ENCODE measurements around the gene OR51B6. TPM values are rescaled to one million over a fixed set of nuclear protein-coding genes. Genes with fewer than 3 reads are reported as not detected.

The OR51B6 gene
- total and polyA plus RNA-seq, 2 donors (not counting 3 experiments of a cell fraction or from before 2014, with no cell fraction given) = not detected

- no peaks in the 10 kb centered on the region for H3K36me3 ChIP-seq (ENCODE audit: control insufficient read depth in 2 of 2, extremely low read depth in 1 of 2, insufficient read depth in 2 of 2, low read length in 2 of 2)
- H3K9ac ChIP-seq (replicated peaks; ENCODE audit: extremely low read depth, insufficient read depth, low read length) = no peak overlapping the region
- no peak for TF ChIP-seq POLR2AphosphoS5 (IDR thresholded peaks at IDR 0.05; ENCODE audit: insufficient read depth, low read depth, low read length)
- H3K4me2 ChIP-seq (ENCODE audit: insufficient read depth, low read length) = no peak overlapping the region
- intact Hi-C loops (cut with micrococcal nuclease) = loop anchor here (5.0 kb wide), 2 partner anchors 92 to 1197 kb away; no protein-coding TSS in a partner anchor
- H3K9me3 ChIP-seq (replicated peaks; ENCODE audit: control insufficient read depth, insufficient read depth, low read length) = no peaks in the 10 kb centered on the region
- H2AFZ ChIP-seq (ENCODE audit: low read depth, low read length) = no peak overlapping the region
- no peak overlapping the region for H3K4me3 ChIP-seq (replicated peaks in 1 of 3; ENCODE audit: insufficient read depth in 1 of 3, low read depth in 1 of 3, low read length in 3 of 3)
- no peak overlapping the region for H3K27ac ChIP-seq (ENCODE audit: insufficient read depth, low read depth, low read length)
- H3K4me1 ChIP-seq (ENCODE audit: control insufficient read depth, extremely low read depth, insufficient read depth, low read length) = no peaks in the 10 kb centered on the region
- ChIA-PET POLR2A (no interaction called here), CTCF (no interaction called here)
- dilution Hi-C loops (cut with MboI; ENCODE audit: extremely low pct_ligation_motif_present, low sequenced_read_pairs) = no loop called here
- DNase-seq (ENCODE audit: low read depth, low spot score) (no peak), FAIRE-seq (no peak)
- no peaks in the 10 kb centered on the region for H3K79me2 ChIP-seq (ENCODE audit: control insufficient read depth, insufficient read depth, low read length)
- no peaks in the 10 kb centered on the region for H3K9me1 ChIP-seq (replicated peaks; ENCODE audit: control insufficient read depth, extremely low read depth, insufficient read depth, low read length)
- peaks cover 0 to 2% of the 10 kb centered on the region in 2 experiments for H3K27me3 ChIP-seq (ENCODE audit: control insufficient read depth in 2 of 2, insufficient read depth in 2 of 2, low read length in 2 of 2)
- H4K20me1 ChIP-seq (replicated peaks; ENCODE audit: control insufficient read depth, extremely low read depth, insufficient read depth, low read length) = no peaks in the 10 kb centered on the region
- BruUV-seq (replicated peaks) = no TSS peak
Measured at GRCh38 chr11:5384335-5384734, 33.0 kb downstream of the OR51B6 start.

DNA sequence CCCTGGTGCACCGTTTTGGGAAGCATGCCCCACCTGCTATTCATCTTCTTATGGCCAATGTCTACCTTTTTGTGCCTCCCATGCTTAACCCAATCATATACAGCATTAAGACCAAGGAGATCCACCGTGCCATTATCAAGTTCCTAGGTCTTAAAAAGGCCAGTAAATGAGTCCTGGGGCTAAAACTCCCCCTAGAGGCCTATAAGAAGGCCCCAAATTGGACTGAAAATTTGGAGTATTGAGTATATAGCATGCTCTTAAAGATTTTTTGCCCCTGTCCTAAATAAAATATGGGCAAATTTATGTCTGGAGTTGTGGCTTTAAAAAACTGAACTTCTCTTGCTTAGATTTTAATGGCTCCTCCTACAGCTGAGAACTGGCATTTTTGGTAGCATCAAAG, 38.9 kb downstream of the OR51B6 start:
- H3K9me3 ChIP-seq (replicated peaks; ENCODE audit: control insufficient read depth, insufficient read depth, low read length) = no peaks in the 10 kb centered on the region
- peaks cover 0 to under 1% of the 10 kb centered on the region in 2 experiments for H3K27me3 ChIP-seq (ENCODE audit: control insufficient read depth in 2 of 2, insufficient read depth in 2 of 2, low read length in 2 of 2)
- DNase-seq (ENCODE audit: low read depth, low spot score) (no peak), FAIRE-seq (no peak)
- ChIA-PET CTCF (no interaction called here), POLR2A (no interaction called here)
- no peaks in the 10 kb centered on the region for H3K4me1 ChIP-seq (ENCODE audit: control insufficient read depth, extremely low read depth, insufficient read depth, low read length)
- TF ChIP-seq MAX (IDR thresholded peaks at IDR 0.05; ENCODE audit: insufficient read depth, insufficient read length) (no peak), CTCF (IDR thresholded peaks at IDR 0.05; ENCODE audit: extremely low read depth in 1 of 2, insufficient read depth in 1 of 2, low read depth in 1 of 2, low read length in 2 of 2) (no peak), POLR2AphosphoS5 (IDR thresholded peaks at IDR 0.05; ENCODE audit: insufficient read depth, low read depth, low read length) (no peak), GATA2 (IDR thresholded peaks at IDR 0.05; ENCODE audit: insufficient read depth, insufficient read length, low read depth, low read length) (no peak), MYC (IDR thresholded peaks at IDR 0.05; ENCODE audit: low read depth, low read length) (no peak), POLR2A (IDR thresholded peaks at IDR 0.05; ENCODE audit: low read depth, low read length) (no peak), EZH2 (IDR thresholded peaks at IDR 0.05; ENCODE audit: borderline replicate concordance, low read depth, low read length, severe bottlenecking) (no peak), JUN (IDR thresholded peaks at IDR 0.05; ENCODE audit: borderline replicate concordance, insufficient read depth, insufficient read length, low read depth) (no peak), FOS (IDR thresholded peaks at IDR 0.05; ENCODE audit: borderline replicate concordance, insufficient read depth, low read length) (no peak)
- no peak overlapping the region for H3K9ac ChIP-seq (replicated peaks; ENCODE audit: extremely low read depth, insufficient read depth, low read length)
- H4K20me1 ChIP-seq (replicated peaks; ENCODE audit: control insufficient read depth, extremely low read depth, insufficient read depth, low read length) = no peaks in the 10 kb centered on the region
- H3K9me1 ChIP-seq (replicated peaks; ENCODE audit: control insufficient read depth, extremely low read depth, insufficient read depth, low read length) = no peaks in the 10 kb centered on the region
- BruUV-seq (replicated peaks) = no TSS peak
- dilution Hi-C loops (cut with MboI; ENCODE audit: extremely low pct_ligation_motif_present, low sequenced_read_pairs) = no loop called here
- H3K79me2 ChIP-seq (ENCODE audit: control insufficient read depth, insufficient read depth, low read length) = no peaks in the 10 kb centered on the region
- intact Hi-C loops (cut with micrococcal nuclease) = no loop called here
- H2AFZ ChIP-seq (ENCODE audit: low read depth, low read length) = no peak overlapping the region
- H3K27ac ChIP-seq (ENCODE audit: insufficient read depth, low read depth, low read length) = no peak overlapping the region
- no peaks in the 10 kb centered on the region for H3K36me3 ChIP-seq (ENCODE audit: control insufficient read depth in 2 of 2, extremely low read depth in 1 of 2, insufficient read depth in 2 of 2, low read length in 2 of 2)
- H3K4me2 ChIP-seq (ENCODE audit: insufficient read depth, low read length) = no peak overlapping the region
- no peak overlapping the region for H3K4me3 ChIP-seq (replicated peaks in 1 of 3; ENCODE audit: insufficient read depth in 1 of 3, low read depth in 1 of 3, low read length in 3 of 3)
